HG02840 (cell line): ENCODE results near the gene GRIN2C.
"Not testable (repeated sequence)": the region's sequence is repeated elsewhere in the genome, so short reads cannot be mapped to it uniquely, and the experiment has no call there.

Source experiments
- ATAC-seq: cut with Tn5 transposase; IDR thresholded peaks from one replicate; pipeline ENCODE4 v1.9.1; 2021; ENCODE audit warnings: mild to moderate bottlenecking, moderate library complexity, moderate number of reproducible peaks; ENCODE audit not compliant: unreplicated experiment, low FRiP score

Gene GRIN2C

DNA sequence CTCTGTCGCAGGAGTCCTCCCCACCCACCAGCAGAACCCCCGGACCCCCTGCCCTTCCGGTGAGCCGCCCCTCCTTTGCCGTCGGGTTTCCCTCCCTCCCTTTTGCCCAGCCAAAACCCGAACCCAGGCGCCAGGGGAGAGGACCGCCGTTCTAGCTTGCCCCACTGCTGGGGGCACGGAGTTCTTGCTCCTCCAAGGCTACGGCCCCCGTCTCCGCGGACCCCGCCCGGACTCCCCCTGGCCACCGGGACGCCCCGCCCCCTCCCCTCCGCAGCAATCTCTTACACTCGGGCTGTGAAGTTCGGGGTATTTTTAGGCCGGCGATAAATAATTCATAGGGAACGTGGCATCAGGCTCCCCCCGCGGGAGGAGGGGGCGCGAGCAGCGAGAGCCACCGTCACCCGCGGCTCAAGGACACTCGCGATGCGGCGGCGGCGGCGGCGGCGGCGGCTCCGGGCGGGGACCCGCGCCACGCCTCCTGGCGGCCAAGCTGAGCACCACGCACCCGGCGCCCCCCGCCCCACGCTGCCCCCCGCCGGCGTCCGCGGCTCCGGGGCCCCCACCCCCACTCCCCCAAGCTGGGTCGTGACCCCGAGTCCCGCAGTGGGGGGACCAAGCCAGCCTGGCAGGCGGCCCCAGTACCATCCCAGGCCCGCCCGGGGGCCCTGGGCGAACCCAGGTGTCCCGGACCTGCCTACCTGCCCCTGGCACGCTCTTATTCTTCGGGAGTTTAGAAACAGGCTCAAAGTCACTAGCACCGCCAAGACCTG, at the start of gene GRIN2C:
GRIN2C (minus strand) TSS at position 427 of the 770 bp plus-strand sequence. CDS start 4,793 bp downstream, outside the sequence.
- no peak for ATAC-seq

GRCh38 chr17:74909097-74909496, 49.4 kb upstream of the GRIN2C start:
- not testable (repeated sequence) for ATAC-seq

- ATAC-seq: no peak
Measured at GRCh38 chr17:74907012-74907411, 47.3 kb upstream of the GRIN2C start.

DNA sequence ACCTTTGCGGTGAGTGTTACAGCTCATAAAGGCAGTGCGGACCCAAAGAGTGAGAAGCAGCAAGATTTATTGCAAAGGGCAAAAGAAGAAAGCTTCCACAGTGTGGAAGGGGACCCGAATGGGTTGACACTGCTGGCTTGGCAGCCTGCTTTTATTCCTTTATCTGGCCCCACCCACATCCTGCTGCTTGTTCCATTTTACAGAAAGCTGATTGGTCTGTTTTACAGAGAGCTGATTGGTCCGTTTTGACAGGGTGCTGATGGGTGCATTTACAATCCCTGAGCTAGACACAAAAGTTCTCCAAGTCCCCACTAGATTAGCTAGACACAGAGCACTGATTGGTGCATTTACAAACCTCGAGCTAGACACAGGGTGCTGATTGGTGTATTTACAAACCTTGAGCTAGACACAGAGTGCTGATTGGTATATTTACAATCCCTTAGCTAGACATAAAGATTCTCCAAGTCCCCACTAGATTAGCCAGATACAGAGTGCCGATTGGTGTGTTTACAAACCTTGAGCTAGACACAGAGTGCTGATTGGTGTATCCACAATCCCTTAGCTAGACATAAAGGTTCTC, 46.6 kb upstream of the GRIN2C start:
- not testable (repeated sequence) for ATAC-seq

- ATAC-seq: no peak
Measured at GRCh38 chr17:74904687-74905409, 45.2 kb upstream of the GRIN2C start.

DNA sequence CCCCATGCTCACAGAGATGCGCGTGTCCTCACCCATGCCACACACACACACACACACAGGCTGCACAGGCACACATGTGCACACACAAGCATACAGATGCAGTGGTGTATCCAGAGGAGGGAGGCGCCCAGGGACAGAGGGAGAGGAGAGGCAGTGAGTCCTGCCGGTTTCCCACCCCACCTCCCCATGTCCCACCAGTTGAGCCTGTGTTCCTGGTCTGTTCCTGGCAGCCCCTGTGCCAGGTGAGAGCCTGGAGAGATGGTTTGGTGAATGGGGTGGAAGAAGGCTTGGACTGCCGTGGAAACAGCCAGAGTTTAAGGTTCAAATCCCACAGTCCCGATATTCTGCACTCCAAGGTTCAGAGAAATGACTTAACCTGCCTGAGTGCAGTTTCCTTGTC, 44.0 kb upstream of the GRIN2C start:
- no peak for ATAC-seq

DNA sequence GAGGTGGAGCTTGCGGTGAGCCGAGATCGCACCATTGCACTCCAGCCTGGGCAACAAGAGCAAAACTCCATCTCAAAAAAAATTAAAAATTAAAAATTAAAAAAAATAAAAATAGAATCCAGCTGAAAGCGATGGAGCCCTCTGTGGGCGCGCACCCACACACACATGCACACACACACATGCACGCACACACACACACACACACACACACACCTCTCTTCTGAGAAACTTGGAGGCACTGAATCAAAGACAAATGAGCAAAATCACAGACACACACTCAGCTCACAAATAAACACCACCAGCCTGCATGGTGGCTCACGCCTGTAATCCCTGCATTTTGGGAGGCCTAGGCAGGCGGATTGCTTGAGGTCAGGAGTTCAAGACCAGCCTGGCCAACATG, 43.3 kb upstream of the GRIN2C start:
- ATAC-seq: no peak

DNA sequence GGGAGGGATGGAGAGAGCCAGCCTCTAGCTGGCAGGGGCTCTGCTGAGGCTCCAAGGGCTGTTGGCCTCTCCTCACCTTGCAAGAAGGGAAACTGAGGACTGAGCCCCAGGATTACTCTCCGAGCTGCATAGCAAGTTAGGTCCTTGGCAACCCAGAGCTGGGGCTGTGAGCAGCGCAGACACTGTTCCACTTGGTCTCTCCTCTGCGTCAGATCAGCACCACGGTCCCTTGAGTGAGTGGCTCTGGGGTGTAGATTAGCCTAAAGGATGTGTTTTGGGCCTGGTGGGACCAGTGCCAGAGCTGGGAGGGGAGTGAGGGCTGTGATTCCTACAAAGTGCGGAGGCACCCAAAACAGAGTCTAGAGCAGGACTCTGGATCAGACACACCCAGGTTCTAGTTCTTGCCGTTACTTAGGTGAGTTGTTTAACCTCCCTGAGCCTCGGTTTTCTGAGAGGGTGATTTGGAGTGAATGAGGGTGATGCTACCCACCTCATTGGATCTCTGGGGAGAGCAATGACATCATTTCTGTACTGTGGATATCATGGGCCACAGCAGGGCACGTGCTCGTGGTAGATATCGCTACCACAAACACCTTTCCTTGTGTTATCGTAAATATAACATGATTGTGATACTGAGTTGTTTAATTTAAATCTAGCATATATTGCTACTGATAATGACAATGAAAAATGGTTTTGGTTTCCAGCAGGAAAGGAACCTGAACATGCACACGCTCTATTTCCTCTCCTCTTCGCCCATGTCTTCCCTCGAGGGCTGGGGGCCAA, 41.9 kb upstream of the GRIN2C start:
- no peak for ATAC-seq

- ATAC-seq: no peak
Measured at GRCh38 chr17:74900208-74900607, 40.5 kb upstream of the GRIN2C start.

- ATAC-seq: no peak
Measured at GRCh38 chr17:74898376-74898946, 38.8 kb upstream of the GRIN2C start.

- ATAC-seq: no peak
Measured at GRCh38 chr17:74893936-74894671, 34.4 kb upstream of the GRIN2C start.

GRCh38 chr17:74892974-74893911, 33.6 kb upstream of the GRIN2C start, which contains the start of gene FADS6:
FADS6 (minus strand) TSS chr17:74893633; CDS start chr17:74893595, 38 bp downstream.
- no peak for ATAC-seq

DNA sequence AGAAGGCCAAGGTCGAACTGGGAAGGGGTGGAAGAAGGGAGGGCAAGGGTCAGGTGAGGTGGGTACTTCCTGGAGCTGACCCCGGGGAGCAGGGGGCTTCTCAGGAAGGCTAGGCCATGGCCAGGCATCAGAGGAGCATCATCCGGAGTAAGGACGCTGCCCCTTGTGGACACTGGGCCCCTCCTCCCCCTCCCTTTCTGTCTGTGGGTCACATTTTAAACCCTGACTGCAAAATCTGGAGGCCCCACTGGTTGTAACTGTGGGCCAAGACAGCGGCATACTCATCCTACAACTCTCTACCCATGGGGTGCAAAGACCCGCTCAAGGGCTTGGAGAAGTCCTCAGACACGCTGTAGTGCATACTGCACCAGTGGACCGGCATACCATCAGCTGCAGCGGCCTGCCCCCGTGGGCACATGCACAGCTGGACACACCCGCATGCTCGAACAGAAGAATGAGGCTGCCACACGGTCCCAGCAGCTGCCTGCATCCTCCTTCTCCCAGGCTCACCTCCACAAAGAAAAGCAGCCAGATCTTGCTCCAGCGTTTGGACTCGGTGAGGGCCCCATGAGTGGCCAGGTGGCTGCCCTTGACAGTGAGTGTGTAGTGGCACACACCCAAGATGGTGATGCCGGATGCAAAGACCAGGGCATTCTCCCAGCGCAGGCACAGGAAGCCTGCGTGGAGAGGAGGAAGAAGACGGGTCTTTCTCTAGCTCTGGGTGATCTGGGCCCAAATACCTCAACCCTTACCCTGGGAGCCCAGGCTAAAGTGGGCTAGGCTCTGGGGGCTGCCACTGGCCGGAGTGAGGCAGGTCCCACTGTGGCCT, 32.5 kb upstream of the GRIN2C start:
- no peak for ATAC-seq

GRCh38 chr17:74890554-74890953, 30.9 kb upstream of the GRIN2C start:
- ATAC-seq: no peak

GRCh38 chr17:74888469-74888868, 28.8 kb upstream of the GRIN2C start:
- ATAC-seq: no peak

- no peak for ATAC-seq
Measured at GRCh38 chr17:74883241-74883745, 23.6 kb upstream of the GRIN2C start.

- no peak for ATAC-seq
Measured at GRCh38 chr17:74882517-74883240, 23.0 kb upstream of the GRIN2C start.
